HT-29 (cell line): ENCODE measurements around the gene DISC1. TPM values are rescaled to one million over a fixed set of nuclear protein-coding genes. Genes with fewer than 3 reads are reported as not detected.
"Not testable (repeated sequence)": the region's sequence is repeated elsewhere in the genome, so short reads cannot be mapped to it uniquely, and the experiment has no call there.

Experiments used
- DNase-seq: peaks from one replicate; pipeline ENCODE4 v3.0.0-alpha.2; 2015; ENCODE audit warnings: low spot score
- total RNA-seq: library from RNA; depleted of rRNA; stranded (reverse); fragments of >200 nt; shearing (Covaris generic); gene quantifications from 2 replicates; pipeline ENCODE4 v1.2.3, GENCODE V29; 2014

DISC1 gene
- total RNA-seq, 1 experiment from 2014 or later, result 0.33 TPM

- no peak for DNase-seq
These were observed 9.6 kb downstream of the DISC1 start for GRCh38 chr1:231636157-231636556.

DNA sequence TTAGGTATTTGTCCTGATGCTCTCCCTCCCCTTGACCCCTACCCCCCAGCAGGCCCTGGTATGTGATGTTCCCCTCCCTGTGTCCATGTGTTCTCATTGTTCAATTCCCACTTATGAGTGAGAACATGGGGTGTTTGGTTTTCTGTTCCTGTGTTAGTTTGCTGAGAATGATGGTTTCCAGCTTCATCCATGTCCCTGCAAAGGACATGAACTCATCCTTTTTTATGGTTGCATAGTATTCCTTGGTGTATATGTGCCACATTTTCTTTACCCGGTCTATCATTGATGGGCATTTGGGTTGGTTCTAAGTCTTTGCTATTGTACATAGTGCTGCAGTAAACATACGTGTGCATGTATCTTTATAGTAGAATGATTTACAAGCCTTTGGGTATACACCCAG, 10.3 kb downstream of the DISC1 start:
- not testable (repeated sequence) for DNase-seq

GRCh38 chr1:231638647-231639046, 12.1 kb downstream of the DISC1 start:
- no peak for DNase-seq

GRCh38 chr1:231639819-231640218, 13.2 kb downstream of the DISC1 start:
- no peak for DNase-seq

DNA sequence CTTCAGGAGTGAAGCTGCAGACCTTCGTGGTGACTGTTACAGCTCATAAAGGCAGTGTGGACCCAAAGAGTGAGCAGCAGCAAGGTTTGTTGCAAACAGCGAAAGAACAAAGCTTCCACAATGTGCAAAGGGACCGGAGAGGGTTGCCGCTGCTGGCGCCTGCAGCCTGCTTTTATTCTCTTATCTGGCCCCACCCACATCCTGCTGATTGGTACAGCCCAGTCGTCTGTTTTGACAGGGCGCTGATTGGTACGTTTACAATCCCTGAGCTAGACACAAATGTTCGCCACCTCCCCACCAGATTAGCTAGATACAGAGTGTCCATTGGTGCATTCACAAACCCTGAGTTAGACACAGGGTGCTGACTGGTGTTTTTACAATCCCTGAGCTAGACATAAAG, 14.9 kb downstream of the DISC1 start:
- not testable (repeated sequence) for DNase-seq

DNA sequence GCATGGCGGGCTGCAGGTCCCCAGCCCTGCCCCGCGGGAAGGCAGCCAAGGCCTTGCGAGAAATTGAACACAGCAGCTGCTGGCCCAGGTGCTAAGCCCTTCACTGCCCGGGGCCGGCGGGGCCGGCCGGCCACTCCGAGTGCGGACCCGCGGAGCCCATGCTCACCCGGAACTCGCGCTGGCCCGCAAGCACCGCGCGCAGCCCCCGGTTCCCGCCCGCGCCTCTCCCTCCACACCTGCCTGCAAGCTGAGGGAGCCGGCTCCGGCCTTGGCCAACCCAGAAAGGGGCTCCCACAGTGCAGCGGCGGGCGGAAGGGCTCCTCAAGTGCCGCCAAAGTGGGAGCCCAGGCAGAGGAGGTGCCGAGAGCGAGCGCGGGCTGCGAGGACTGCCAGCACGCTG, 15.5 kb downstream of the DISC1 start:
- not testable (repeated sequence) for DNase-seq

DNA sequence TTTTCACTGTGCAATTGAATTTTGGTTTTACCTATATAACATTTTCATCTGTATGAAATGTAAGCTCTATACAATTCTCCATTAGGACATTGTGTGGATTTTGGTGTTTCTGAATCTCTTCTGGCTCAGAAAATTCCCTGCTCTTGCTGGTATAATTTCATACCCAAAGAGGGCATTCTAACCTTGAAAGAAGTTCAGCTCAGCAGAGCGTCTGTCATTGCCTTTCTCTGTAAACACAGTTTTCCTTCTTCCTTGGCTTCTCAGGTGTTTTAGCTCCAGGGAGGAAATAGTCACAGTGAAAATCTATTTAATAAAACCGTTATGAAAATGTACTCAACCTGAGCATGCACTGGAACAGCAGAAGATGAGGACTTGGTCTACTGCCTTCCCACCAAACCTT, 16.0 kb downstream of the DISC1 start:
- DNase-seq, result no peak

DNA sequence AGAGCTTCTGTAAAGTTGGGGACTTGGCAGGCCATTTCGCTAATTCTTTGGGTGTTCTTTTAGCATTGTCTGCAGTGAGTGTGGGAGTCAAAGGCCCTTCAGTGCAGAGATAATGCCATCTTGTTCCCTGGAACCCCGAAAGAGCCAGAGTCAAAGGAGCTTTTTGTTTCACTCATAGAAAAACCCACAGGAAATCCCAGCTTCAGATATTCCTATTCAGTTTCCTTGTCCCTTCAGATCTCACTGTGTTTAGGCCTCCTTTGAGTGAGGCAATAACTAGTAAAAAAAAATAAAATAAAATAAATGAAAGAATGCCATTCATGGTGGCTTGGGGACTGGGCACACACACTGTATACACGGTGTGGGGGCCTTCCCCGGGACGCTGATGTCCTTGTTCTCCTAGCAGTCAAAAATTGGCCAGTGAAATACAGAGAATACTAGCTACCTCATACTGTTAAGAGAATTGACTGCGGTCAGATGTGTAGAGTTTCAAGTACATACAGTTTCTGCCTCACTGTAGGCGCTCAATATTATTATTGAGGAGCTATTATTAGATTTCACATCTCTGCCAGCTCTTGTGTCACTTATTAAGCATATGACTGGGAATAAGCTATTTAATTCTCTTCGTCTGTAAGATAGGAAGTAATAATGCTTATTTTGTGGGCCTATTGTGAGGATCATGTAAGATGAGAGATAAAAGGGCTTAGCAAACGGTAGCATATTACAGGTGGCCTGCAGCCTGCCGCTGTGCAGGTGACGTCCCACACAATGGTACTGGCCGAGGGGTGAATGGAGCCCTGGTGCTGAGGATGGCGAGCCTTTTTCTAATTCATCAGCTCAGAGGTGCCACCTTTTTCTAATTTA, 16.7 kb downstream of the DISC1 start:
- no peak for DNase-seq

DNA sequence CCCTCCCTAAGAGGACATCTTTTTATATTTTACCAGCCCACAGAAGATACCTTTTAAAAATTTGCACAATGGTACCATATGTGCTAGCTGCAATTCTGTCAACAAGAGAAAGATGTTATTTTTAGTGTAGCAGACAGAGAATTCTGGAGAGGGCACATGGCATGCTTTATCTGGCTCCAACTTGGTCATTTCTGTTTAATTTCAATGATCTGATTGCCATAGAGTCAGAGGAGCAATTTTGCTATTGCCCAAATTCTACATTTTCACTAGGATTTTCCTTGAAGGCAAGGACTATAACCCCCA, 17.3 kb downstream of the DISC1 start:
- DNase-seq, result no peak

- not testable (repeated sequence) for DNase-seq
These were observed 19.0 kb downstream of the DISC1 start for GRCh38 chr1:231645634-231646033.

DNA sequence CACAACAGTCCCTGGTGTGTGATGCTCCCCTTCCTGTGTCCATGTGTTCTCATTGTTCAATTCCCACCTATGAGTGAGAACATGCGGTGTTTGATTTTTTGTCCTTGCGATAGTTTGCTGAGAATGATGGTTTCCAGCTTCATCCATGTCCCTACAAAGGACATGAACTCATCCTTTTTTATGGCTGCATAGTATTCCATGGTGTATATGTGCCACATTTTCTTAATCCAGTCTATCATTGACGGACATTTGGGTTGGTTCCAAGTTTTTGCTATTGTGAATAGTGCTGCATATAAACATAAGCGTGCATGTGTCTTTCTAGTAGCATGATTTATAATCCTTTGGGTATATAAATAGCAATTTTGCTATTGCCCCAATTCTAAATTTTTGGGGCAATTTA, 19.6 kb downstream of the DISC1 start:
- DNase-seq, result not testable (repeated sequence)

GRCh38 chr1:231651621-231652260, 25.2 kb downstream of the DISC1 start:
- DNase-seq, result not testable (repeated sequence)

GRCh38 chr1:231653632-231654031, 27.0 kb downstream of the DISC1 start:
- DNase-seq, result no peak

- no peak for DNase-seq
These were observed 30.2 kb downstream of the DISC1 start for GRCh38 chr1:231656741-231657140.

DNA sequence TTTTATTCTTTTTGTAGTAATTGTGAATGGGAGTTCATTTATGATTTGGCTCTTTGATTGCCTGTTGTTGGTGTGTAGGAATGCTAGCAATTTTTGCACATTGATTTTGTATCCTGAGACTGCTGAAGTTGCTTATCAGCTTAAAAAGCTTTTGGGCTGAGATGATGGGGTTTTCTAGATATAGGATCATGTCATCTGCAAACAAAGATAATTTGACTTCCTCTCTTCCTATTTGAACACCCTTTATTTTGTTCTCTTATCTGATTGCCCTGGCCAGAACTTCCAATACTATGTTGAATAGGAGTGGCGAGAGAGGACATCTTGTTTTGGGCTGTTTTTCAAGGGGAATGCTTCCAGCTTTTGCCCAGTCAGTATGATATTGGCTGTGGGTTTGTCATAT, 31.6 kb downstream of the DISC1 start:
- DNase-seq, result not testable (repeated sequence)

GRCh38 chr1:231660198-231660597, 33.6 kb downstream of the DISC1 start:
- no peak for DNase-seq

DNA sequence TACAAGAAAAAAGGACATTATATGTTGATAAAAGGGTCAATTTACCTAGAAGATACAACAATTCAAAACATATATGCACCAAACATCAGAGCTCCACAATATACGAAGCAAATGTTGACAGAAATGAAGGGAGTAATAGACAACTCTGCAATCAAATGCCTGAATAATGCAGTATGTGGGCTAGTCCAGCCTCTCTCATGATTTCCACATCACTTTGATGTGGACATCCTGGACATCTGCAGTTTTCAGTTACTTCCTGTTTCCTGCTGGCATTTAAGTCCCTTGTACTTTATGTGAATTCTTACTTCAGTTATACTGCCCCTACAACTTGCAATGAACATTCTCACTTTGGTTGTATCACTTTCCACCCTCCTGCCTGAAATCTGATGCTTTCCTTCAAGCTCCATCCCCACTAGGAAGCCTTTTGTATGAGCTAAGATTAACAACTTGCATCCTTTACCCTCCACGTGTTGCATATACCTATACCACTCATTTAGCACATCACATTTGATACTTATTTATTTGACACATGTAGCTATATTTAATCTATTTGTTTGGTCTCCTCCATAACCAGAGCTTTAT, 36.7 kb downstream of the DISC1 start:
- DNase-seq, result no peak

DNA sequence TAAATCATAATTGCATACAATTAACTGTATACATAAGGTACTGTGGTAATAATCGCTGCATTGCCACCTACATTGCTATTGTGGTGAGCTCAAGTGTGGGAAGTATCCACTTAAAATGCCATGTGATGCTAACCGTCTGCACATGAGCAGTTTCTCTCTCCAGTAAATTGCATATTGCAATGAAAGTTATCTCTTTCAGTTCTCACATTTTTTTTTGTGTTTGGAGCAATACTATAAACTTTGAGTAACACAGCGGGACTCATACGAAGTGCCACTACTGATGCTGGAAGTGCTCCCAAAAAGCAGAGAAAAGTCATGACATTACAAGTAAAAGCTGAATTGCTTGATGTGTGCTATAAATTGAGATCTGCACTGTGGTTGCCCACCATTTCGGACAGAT, 38.5 kb downstream of the DISC1 start:
- DNase-seq, result no peak

GRCh38 chr1:231665726-231666125, 39.1 kb downstream of the DISC1 start:
- no peak for DNase-seq

DNA sequence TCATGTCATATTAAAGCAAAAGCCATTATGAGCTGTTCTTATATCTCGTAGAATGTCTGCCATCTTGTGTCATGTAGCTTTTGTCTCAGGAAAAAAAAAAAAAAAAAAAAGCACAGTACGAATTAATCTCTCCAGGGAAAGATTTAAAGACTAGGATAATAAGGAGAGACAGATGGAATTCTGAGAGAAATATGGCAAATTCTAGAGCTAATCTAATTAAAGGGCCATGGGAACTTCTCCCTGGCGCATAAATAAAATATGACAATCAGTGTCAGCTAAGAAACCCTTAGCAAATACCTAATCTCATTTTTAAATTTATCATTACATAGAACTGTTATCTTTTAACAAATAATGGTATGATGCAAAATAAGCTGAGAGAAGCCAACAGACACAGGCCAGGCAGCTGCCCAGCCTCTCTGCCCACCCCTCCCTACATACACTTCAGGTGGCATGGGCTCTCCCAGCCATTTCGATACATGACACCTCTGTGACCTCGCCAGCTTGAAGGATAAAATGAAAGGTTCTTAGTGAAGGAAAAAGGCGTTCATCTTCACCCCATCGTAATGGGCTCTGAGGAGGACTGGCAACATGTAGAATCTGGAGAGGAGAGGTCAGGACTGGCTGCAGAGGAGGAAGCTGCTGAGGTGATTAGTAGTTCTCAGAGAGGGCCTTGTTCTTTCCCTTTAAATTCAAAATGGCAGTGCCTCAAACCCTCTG, 39.8 kb downstream of the DISC1 start:
- no peak for DNase-seq

- DNase-seq, result no peak
These were observed 40.5 kb downstream of the DISC1 start for GRCh38 chr1:231666937-231667608.
